Adipocyte (in vitro differentiated cells): ENCODE results near the gene STARD7.
"Not testable (repeated sequence)": the region's sequence is repeated elsewhere in the genome, so short reads cannot be mapped to it uniquely, and the experiment has no call there.

Source experiments
- DNase-seq: peaks from one replicate; pipeline ENCODE4 v3.0.0-alpha.2; 2015; ENCODE audit warnings: low read depth
- H3K27me3 ChIP-seq: replicated peaks from 2 replicates; pipeline ENCODE4 v1.7.0; 2013; ENCODE audit warnings: mild to moderate bottlenecking, low read length, moderate library complexity; ENCODE audit not compliant: control insufficient read depth, insufficient read depth
- H3K36me3 ChIP-seq: 2 replicates; pipeline ENCODE4 v1.7.0; 2013; ENCODE audit warnings: low read length, mild to moderate bottlenecking, moderate library complexity; ENCODE audit not compliant: control insufficient read depth, insufficient read depth, severe bottlenecking
- H3K4me1 ChIP-seq: 2 replicates; pipeline ENCODE4 v1.7.0; 2013; ENCODE audit warnings: mild to moderate bottlenecking, low read length, moderate library complexity; ENCODE audit not compliant: control insufficient read depth, insufficient read depth
- H3K4me3 ChIP-seq: 2 replicates; pipeline ENCODE4 v1.7.0; 2013; ENCODE audit warnings: mild to moderate bottlenecking, low read length, moderate library complexity
- H3K9ac ChIP-seq: 2 replicates; pipeline ENCODE4 v1.7.0; 2013; ENCODE audit warnings: mild to moderate bottlenecking, low read length, moderate library complexity
- H3K9me3 ChIP-seq: 2 replicates; pipeline ENCODE4 v1.7.0; 2013; ENCODE audit warnings: mild to moderate bottlenecking, low read length, moderate library complexity; ENCODE audit not compliant: control insufficient read depth

STARD7 gene

GRCh38 chr2:96144481-96145035, 64.1 kb downstream of the STARD7 start:
- H3K4me3 ChIP-seq, result peak overlapping the region; percentile 80
- no peaks in the 10 kb centered on the region for H3K9me3 ChIP-seq
- no peaks in the 10 kb centered on the region for H3K27me3 ChIP-seq
- no peaks in the 10 kb centered on the region for H3K36me3 ChIP-seq
- H3K9ac ChIP-seq, result peak overlapping the region; percentile 73
- no peak for DNase-seq
- H3K4me1 ChIP-seq, result peaks cover 20% of the 10 kb centered on the region

GRCh38 chr2:96143848-96144480, 64.7 kb downstream of the STARD7 start:
- DNase-seq, result no peak
- Histone ChIP-seq H3K9me3 (no peaks in the 10 kb centered on the region), H3K4me3 (peak overlapping the region; percentile 80), H3K4me1 (peaks cover 20% of the 10 kb centered on the region), H3K9ac (peak overlapping the region; percentile 73), H3K36me3 (no peaks in the 10 kb centered on the region), H3K27me3 (no peaks in the 10 kb centered on the region)

- H3K9me3 ChIP-seq, result no peaks in the 10 kb centered on the region
- no peak overlapping the region for H3K4me3 ChIP-seq
- peaks cover 20% of the 10 kb centered on the region for H3K4me1 ChIP-seq
- H3K9ac ChIP-seq, result no peak overlapping the region
- H3K27me3 ChIP-seq, result no peaks in the 10 kb centered on the region
- H3K36me3 ChIP-seq, result no peaks in the 10 kb centered on the region
- DNase-seq, result no peak
These were observed 65.3 kb downstream of the STARD7 start for GRCh38 chr2:96143231-96143847.

DNA sequence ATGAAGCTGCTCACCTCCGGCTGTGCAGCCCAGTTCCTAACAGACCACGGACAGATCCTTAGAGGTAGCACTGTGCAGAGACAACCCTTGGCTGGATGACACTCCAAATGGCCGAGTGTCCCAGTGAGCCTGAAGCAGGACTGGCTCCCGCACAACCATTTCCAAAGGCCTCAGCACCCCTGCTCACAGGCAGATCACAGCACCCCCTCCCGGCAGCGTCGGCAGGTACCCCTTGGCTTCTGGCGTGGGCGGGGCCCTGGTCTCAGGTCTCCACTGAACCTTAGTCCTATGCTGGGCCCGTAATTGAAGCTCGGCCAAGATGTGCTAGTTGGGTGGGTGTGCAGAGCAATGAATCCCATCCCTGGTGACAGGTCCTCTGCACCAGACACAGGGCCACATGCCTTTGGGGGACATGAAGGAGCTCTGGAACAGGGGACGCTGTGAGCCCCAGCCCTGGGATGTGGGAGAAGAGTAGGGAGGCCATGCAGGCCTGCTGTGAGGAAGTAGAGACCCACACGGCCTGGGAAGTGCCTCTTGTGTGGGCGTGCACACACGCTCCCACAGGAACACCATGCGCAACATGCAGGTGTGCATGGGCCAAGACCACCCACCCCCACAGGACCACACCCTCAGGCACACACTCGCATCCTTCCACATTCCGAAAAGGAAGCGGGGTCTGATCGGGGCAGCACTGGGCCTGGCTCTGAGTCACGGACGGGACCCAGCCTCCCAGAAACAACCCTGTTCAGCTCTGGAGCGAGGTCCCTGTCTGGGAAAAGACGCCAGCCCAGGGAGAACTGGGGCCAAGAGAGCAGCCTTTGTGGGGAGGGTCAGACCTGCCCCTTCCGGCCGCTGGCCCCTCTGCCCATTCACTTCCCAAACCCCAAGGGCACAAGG, 66.2 kb downstream of the STARD7 start:
- Histone ChIP-seq H3K4me1 (peaks cover 14% of the 10 kb centered on the region), H3K4me3 (no peak overlapping the region), H3K9ac (no peak overlapping the region), H3K27me3 (peaks cover 6% of the 10 kb centered on the region), H3K36me3 (no peaks in the 10 kb centered on the region), H3K9me3 (no peaks in the 10 kb centered on the region)
- DNase-seq, result no peak

DNA sequence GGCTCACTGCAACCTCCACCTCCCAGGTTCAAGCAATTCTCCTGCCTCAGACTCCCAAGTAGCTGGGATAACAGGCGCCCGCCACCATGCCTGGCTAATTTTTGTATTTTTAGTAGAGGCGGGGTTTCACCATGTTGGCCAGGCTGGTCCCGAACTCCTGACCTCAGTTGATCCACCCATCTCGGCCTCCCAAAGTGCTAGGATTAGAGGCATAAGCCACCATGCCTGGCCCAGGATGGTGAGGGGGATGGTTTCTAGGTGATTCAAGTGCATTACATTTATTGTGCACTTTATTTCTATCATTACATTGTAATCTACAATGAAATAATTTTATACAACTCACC, 67.0 kb downstream of the STARD7 start:
- not testable (repeated sequence) for H3K9ac ChIP-seq, H3K9me3 ChIP-seq, H3K36me3 ChIP-seq, H3K4me3 ChIP-seq, DNase-seq, H3K4me1 ChIP-seq
- H3K27me3 ChIP-seq, result peaks cover 11% of the 10 kb centered on the region

DNA sequence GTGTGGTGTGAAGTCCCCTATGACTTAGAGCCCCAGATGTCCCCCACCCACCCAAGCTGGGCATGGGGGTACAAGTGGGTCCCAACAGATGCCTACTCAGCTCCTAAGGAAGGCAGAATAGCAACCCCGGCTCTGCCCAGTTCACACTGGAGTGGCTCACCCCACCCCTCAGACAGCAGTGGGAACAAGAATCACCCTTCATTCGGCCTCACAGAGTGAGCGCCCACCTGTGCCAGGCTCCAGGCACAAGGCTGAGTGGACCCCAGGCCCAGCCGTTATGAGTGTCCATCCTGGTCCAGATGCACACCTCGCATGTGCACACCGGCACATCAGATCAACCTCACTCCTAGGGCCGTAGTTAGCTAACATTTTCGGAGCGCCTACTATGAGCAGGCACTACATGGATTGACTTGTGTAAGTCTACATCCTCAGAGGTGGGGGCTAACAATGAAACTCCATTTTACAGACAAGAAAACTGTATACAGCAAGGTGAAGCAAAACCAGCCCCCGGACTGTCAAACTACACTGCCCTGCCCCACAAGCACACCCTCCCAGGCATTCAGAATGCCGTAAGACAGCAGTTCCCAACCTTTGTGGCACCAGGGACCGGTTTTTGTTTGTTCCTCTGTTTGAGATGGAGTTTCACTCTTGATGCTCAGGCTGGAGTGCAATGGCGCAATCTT, 67.5 kb downstream of the STARD7 start:
- H3K4me1 ChIP-seq, result peaks cover 6% of the 10 kb centered on the region
- H3K4me3 ChIP-seq, result no peak overlapping the region
- no peak overlapping the region for H3K9ac ChIP-seq
- H3K27me3 ChIP-seq, result peaks cover 14% of the 10 kb centered on the region
- DNase-seq, result no peak
- no peaks in the 10 kb centered on the region for H3K9me3 ChIP-seq
- H3K36me3 ChIP-seq, result no peaks in the 10 kb centered on the region

DNA sequence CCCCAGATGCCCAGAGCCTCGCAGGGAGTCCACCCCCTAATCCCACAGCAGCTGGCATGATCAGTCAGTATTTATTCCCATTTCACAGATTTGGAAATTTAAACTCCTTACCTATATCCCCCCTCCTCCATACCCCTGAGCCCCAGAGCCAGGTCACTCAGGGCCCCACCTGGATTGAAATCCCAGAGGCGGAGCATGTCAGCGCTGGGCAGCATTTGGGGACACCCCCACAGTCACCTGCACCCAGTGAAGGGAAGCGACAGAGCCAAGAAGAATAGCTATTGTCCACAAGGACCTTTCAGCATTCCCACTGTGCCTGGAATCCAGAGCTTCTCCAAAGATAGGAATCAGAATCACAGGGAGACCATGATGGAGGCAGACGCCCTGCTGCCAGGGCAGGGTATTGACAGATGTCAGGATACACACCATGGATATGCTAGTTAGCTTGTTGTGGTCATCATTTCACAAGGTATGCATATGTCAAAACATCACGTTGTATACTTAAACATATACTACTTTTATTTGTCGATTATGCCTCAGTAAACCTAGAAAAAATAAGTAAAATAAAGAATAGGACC, 69.4 kb downstream of the STARD7 start:
- Histone ChIP-seq H3K36me3 (no peaks in the 10 kb centered on the region), H3K4me1 (no peaks in the 10 kb centered on the region), H3K27me3 (peaks cover 31% of the 10 kb centered on the region), H3K4me3 (no peak overlapping the region), H3K9me3 (no peaks in the 10 kb centered on the region), H3K9ac (no peak overlapping the region)
- DNase-seq, result no peak

- Histone ChIP-seq H3K9ac (no peak within 1 kb of the TSS), H3K4me1 (no peaks in the 10 kb centered on the region), H3K36me3 (no peaks in the 10 kb centered on the region), H3K4me3 (no peak within 1 kb of the TSS), H3K9me3 (no peaks in the 10 kb centered on the region), H3K27me3 (peaks cover 38% of the 10 kb centered on the region)
- peak; percentile 46 for DNase-seq
These were observed 70.2 kb downstream of the STARD7 start, which contains the start of gene ASTL for GRCh38 chr2:96138179-96139145. ASTL (minus strand) TSS chr2:96138502; CDS start chr2:96138436, 66 bp downstream.

- H3K4me1 ChIP-seq, result no peaks in the 10 kb centered on the region
- H3K27me3 ChIP-seq, result peaks cover 42% of the 10 kb centered on the region
- DNase-seq, result no peak
- H3K9ac ChIP-seq, result no peak overlapping the region
- no peak overlapping the region for H3K4me3 ChIP-seq
- no peaks in the 10 kb centered on the region for H3K9me3 ChIP-seq
- H3K36me3 ChIP-seq, result no peaks in the 10 kb centered on the region
These were observed 71.1 kb downstream of the STARD7 start for GRCh38 chr2:96137321-96138178.
